Urothelium cell line (cell line): ENCODE results near the gene RLN3.

ENCODE experiments used
- DNase-seq: peaks from one replicate; pipeline ENCODE4 v3.0.0; 2011; ENCODE audit warnings: low spot score, mixed read lengths
- FAIRE-seq: peaks from 2 replicates; lab custom pipeline; 2011; peaks lifted over from hg19 to GRCh38; lab: Jason Lieb, UNC

Gene RLN3

DNA sequence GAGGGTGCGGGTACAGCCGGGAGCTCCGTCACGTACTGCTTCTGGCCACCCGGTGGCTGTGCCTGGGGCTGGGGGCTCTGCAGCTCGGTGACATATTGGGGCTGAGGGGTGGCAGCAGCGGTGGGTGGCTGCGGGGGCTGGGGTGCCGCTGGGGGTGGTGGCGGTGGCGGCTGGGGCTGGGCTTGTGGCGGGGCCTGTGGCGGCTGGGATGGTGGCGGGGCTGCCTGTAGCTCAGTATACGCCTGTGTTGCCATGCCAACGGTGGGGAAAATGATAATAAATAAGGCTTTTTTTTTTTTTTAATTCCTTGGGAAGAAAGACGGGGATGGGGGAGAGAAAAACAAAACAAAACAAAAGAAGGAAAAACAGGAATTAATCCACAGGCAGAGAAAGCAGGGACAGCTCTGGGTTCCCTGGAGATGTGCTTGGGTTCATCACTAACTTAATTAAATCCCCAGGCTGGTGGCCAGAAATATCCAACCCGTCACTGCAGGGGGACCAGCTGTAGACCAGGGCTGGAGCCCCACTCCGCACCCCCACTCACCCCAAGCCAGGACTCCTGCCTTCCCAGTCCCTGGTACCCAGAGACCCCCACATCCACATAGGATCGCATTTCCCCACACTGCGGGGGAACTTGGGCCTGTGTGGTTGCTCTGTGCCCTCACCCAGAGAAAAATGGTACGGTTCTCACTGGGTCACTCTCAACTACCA lies 34.2 kb upstream of the RLN3 start:
- no peak for DNase-seq
- no peak for FAIRE-seq

DNA sequence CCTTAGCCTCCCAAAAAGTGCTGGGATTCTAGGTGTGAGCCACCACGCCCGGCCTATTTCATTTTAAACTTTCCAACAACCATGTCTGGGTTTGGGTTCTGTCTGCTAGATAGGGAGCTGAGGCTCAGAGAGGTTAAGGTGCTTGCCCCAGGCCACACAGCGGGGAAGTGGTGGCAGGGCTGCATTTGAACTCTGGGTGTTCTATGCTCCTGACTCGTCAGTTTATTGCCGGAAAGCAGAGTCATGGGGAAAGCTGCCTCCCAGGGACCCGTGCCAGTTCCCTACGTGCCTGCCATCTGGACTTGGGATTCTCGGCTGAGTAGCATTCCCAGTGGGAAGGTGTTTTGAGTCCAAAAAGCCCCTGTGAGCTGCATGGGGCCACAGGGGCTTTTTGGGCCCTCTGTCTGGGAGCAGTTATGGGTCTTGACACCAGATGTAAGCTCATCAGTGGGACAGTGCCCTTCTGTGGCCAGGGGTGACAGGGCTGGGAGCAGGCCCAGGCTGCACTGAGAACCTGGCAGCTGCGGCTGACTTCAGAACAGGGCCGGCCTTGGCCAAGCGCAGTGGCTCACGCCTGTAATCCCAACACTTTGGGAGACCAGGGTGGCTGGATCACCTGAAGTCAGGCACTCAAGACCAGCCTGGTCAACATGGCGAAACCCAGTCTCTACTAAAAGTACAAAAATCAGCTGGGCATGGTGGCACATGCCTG lies 32.8 kb upstream of the RLN3 start:
- no peak for FAIRE-seq

DNA sequence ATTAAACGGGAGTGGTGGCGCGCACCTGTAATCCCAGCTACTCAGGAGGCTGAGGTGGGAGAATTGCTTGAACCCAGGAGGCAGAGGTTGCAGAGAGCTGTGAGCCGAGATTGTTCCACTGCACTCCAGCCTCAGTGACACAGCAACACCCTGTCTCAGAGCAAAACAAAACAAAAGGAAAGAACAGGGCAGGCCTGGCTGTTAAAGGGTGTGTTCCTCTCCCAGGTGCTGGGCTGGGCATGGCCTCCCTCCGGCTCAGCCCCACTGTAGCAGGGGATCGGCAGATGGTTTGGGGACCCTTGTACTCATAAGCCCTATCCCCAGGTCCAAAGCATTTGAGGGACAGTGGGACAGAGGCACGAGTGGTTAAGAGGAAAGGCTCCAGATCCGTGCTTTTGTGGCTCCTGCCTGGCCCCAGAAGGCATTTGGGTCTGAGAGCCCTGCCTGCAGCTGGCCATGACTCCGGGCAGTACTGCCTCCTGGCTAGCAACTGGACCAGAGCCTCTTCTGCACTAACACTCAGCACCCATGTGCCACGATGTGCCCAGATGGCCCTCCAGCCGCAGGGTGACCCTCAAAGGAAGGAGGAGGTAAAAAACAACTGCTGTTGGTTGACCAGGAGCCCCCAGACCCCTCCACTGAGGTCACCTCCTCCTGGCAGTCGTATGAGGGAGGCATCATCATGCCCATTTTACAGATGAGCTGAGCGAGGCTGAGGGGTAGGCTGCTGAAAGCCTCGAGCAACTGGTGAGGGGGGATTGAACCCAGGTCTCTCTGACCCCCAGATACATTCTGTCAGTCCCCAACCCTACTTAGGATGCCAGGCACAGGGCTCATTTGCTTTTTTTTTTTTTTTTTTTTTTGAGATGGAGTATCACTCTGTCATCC lies 31.8 kb upstream of the RLN3 start:
- FAIRE-seq (no peak), DNase-seq (no peak)

More for the DNA sequence above, 32.8 kb upstream of the RLN3 start:
- no peak for DNase-seq

GRCh38 chr19:13996928-13997630 lies 30.9 kb upstream of the RLN3 start:
- DNase-seq: no peak
- FAIRE-seq: no peak

- DNase-seq (no peak), FAIRE-seq (no peak)
These were observed 30.4 kb upstream of the RLN3 start for GRCh38 chr19:13997631-13997962.

GRCh38 chr19:13998426-13998825 lies 29.5 kb upstream of the RLN3 start:
- FAIRE-seq (no peak), DNase-seq (no peak)

GRCh38 chr19:13999085-13999484 lies 28.9 kb upstream of the RLN3 start:
- FAIRE-seq: no peak

GRCh38 chr19:14000691-14001375 lies 27.1 kb upstream of the RLN3 start:
- FAIRE-seq: no peak
- no peak for DNase-seq

More at GRCh38 chr19:13999085-13999484, 28.9 kb upstream of the RLN3 start:
- DNase-seq: no peak

- no peak for FAIRE-seq
- no peak for DNase-seq
These were observed 25.2 kb upstream of the RLN3 start for GRCh38 chr19:14002571-14003250.

DNA sequence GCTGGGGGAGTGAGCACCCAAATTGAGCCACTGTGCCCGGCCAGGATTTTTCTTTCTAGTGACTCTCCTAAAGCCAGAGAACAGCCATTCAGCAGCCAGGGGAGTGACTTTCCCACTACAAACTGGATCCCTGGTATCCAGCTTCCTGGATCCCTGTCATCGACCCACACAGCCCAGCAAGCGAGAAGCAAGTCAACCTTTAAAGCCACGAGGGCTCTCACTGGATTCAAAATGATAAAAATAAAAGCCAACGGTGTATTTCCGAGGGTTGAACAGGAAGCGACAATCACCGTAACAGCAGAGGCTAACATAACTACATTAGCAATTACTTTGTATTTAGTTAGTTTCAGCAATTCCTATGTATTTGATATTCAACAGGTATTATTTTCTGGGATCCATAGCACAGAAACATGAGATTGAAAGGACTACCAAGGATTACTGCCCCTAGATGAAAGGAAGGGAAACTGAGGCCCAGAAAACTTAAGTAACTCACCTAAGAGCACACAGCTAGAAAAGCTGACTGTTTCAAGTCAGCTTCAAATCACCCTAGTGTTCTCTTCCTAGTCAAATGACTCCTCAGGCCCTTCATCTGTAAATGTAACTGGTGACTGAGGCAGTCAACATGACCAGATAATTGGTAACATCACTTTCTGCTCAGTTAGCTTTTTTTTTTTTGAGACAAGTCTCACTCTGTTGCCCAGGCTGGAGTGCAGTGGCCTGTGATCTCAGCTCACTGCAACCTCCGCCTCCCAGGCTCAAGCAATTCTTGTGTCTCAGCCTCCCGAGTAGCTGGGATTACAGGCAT lies 24.5 kb upstream of the RLN3 start:
- DNase-seq (no peak), FAIRE-seq (no peak)

DNA sequence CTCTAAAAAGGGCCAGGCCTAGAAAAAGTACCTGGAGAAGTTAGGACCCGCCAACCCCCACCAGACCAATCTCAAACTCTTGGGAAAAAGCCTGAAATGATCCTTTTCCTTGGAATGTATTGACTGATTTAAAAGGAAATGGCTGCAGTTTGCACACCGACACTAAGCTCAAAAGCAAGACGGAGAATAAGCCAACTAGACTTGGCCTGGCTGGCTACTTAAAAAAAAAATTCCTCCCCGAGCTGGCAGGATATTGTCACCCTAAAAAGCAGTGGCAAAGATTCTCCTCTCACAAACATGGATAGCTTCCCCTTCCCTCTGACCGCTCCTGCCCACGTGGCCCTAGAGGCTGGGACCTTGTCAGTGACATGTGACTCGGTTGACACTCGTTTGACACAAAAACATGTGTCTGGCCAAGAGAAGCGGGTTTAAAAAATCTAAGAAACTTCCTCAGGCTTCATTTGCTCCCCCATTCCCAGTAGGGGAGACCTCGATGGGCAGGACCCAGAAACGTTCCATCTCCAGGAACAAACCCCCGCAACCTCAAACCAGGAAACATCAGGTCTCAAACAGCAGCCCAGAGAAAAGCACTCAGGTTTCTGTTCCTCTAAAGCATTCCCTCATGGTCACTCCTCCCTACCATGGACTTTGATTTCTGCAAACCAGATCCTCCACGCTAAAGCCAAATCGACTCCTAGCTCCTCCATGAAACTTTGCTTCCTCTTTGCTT lies 23.2 kb upstream of the RLN3 start:
- no peak for FAIRE-seq
- DNase-seq: no peak

DNA sequence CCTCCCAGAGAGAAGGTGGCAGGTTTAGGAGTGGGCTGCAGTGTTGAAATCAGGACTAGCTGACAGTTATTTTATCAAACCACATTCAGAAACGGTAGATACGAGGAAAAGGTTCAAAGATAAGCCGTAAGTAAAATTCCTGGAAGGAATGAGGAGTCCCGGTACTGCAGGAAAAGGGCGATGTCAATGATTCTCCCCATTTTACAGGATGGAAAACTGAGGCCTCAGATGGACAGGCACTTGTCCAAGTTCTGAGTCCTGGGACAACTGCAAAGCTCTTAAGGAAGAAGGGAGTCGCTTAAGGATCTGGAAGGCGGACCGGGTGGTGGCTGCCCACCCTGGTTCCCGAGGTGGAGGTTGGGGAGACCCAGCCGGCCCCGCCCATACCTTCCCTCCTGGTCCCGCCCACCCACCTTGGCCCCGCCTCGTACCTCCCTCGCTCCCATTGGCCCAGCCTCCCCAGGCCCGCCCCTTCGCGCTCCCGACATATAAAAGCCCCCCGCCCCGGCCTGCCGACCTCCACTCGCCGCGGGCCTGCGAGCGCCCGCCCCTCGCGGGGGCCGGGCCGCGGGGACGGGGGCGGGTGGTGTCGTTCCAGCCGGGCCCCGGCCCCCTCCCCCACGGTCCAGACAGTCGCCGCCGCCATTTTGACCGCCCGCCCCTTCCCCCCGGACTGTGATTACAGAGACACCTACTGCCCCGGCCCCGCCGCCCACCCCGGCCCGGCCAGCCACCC lies 22.4 kb upstream of the RLN3 start:
- FAIRE-seq (no peak), DNase-seq (peak; percentile 76)

DNA sequence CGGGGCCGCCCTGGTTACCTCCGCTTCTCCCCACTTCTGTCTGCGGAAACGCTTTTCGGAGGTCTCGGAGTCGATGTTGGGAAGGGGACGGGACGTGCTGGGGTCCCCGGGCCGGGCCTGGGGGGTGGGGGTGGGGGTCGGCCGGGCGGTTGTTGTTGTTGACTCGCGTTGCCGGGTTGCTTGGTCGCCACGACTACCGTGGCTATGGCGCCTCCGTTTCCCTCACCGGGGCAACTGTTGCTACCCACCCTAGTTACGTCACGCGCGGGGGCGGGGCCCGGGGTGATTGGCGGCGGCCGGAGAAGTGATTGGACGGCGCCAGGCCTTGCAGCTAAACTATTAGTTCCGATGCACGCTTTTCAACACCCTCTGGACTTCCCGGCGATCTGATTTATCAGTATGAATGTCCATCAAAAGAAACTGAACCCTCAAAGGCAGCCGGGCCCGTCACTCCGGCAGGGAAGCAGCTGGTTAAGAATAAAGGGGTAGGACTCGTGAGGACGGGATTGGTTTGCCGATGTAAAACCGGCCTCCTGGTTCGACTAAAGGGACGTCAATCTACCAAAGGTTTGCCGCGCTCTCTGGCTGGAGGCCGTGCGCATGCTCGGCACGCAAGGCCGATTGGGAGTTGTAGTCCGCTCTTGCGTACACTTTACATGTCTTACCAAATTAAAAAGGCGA lies 21.7 kb upstream of the RLN3 start, which contains the start of gene RFX1:
RFX1 (minus strand) TSS at position 236 of the 681 bp plus-strand sequence. CDS start 12,477 bp downstream, outside the sequence.
- DNase-seq (peak; percentile 88), FAIRE-seq (no peak)

DNA sequence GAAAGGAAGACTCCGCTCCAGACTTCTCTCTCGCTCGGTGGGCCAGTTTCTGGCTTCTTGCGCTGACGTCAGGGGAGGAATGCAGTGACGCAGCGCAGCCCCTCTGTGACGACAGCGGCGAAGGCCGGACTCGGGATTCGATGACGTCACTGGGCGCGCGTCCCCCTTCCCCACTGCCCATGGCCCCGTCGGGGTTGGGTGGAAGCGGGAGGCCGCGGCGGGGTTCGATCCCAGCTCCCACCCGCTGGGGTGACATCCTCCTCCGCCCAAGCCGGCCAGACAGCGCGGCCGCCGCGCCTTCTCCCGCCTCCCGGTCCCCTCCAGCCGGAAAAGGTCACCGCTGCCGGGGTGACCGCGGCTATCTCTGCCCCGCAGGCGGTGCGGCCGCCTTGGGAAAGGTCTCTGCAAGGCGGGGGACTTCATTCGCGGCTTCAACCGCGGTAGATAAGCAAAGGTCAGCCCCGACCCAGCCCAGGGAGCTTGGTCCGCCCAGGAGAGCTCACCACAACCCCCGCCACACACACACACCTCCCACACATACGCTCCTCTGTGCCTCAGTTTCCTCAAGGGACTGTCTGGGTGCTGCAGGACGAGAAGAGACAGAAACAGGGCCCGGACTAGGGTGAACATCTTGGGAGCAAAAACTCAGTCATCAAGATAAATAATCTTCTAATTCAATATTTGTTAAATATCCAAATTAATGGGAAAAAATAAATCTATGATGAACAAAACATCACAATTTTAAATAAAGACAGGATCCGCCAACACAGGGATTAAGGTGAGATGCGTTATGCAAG lies 21.0 kb upstream of the RLN3 start:
- no peak for FAIRE-seq

DNA sequence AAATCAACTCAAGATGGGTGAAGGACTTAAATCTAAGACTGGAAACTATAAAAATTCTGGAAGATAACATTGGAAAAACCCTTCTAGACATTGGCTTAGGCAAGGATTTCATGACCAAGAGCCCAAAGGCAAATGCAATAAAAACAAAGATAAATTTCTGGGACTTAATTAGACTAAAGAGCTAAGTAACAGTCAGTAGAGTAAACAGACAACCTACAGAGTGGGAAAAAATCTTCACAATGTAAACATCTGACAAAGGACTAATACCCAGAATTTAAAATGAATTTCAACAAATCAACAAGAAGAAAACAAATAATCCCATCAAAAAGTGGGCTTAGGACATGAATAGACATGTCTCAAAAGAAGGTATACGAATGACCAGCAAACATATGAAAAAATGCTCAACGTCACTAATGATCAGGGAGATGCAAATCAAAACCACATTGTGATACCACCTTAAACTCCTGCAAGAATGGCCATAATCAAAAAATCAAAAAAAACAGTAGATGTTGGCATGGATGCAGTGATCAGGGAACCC lies 15.5 kb upstream of the RLN3 start:
- no peak for DNase-seq
- no peak for FAIRE-seq

More for the DNA sequence above, 21.0 kb upstream of the RLN3 start:
- DNase-seq: peak; percentile 70

GRCh38 chr19:14015524-14016035 lies 12.4 kb upstream of the RLN3 start:
- DNase-seq: no peak
- FAIRE-seq: no peak
